ENCODE measurements around the gene COL13A1. TPM values are rescaled to one million over a fixed set of nuclear protein-coding genes. Genes with fewer than 3 reads are reported as not detected.

The COL13A1 gene
- total and polyA plus RNA-seq, 2 donors (not counting 1 experiment from before 2014, with no cell fraction given), result 5.7 to 7.4 TPM

DNA sequence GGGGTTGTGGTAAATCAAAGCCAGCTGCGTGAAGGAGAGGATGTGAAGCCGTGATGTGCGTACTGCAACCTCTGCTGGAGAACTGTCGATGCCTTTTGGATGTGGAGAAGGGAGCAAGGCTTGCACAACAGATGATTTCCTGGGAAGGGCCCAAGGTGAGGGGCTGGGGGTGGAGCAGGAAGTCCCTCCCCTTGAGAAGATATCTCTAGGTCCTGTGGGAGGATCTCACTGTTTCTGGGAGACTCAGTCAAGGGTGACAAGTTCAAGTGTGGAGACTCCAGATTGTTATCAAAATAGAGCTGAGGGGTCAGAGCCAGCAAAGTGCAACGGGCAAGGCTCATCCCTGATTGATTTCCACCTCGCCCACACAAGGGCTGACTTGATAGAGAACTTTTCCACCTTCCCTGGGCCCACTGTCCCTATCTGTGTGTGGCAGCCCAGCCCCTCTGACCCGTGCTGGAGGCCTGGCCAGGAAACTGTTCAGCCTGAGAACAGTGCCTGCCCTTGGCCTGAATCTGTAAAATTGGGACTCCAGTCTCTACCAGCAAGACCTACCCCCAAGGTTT lies 55.0 kb downstream of the COL13A1 start:
- DNase-seq (ENCODE audit: low read depth in 2 of 2), result no peak
- Histone ChIP-seq H2AFZ (ENCODE audit: low read length) (no peak overlapping the region), H3K9me3 (ENCODE audit: control insufficient read depth, insufficient read depth, low read depth, low read length) (no peaks in the 10 kb centered on the region), H3K27me3 (ENCODE audit: control insufficient read depth, insufficient read depth, low read length) (no peaks in the 10 kb centered on the region), H3K9ac (ENCODE audit: insufficient read depth, low read length) (no peak overlapping the region), H3K4me3 (replicated peaks in 1 of 4; ENCODE audit: control extremely low read depth in 1 of 4, insufficient read depth in 1 of 4, low read depth in 3 of 4, low read length in 4 of 4) (no peak overlapping the region), H3K36me3 (ENCODE audit: control insufficient read depth, insufficient read depth, low read length) (no peaks in the 10 kb centered on the region), H4K20me1 (ENCODE audit: control insufficient read depth, extremely low read depth, insufficient read depth, low read length) (no peaks in the 10 kb centered on the region), H3K27ac (ENCODE audit: insufficient read depth, low read length) (no peak overlapping the region), H3K4me1 (ENCODE audit: control insufficient read depth, extremely low read depth, insufficient read depth, low read length) (peaks cover 13% of the 10 kb centered on the region), H3K79me2 (ENCODE audit: control insufficient read depth, insufficient read depth, low read length) (no peaks in the 10 kb centered on the region), H3K4me2 (ENCODE audit: extremely low read depth, insufficient read depth, low read length) (no peak overlapping the region)
- TF ChIP-seq EZH2 (IDR thresholded peaks at IDR 0.05; ENCODE audit: low read length, missing control alignments), result no peak
- no peak for TF ChIP-seq CTCF (conservative IDR thresholded peaks at IDR 0.05 in 1 of 2, IDR thresholded peaks at IDR 0.05 in 1 of 2; ENCODE audit: low read depth in 1 of 2, low read length in 2 of 2)

- H3K27ac ChIP-seq (ENCODE audit: insufficient read depth, low read length), result no peak overlapping the region
- TF ChIP-seq CTCF (conservative IDR thresholded peaks at IDR 0.05 in 1 of 2, IDR thresholded peaks at IDR 0.05 in 1 of 2; ENCODE audit: low read depth in 1 of 2, low read length in 2 of 2) (no peak), EZH2 (IDR thresholded peaks at IDR 0.05; ENCODE audit: low read length, missing control alignments) (no peak)
Measured at GRCh38 chr10:69858201-69858600, 56.5 kb downstream of the COL13A1 start.

DNA sequence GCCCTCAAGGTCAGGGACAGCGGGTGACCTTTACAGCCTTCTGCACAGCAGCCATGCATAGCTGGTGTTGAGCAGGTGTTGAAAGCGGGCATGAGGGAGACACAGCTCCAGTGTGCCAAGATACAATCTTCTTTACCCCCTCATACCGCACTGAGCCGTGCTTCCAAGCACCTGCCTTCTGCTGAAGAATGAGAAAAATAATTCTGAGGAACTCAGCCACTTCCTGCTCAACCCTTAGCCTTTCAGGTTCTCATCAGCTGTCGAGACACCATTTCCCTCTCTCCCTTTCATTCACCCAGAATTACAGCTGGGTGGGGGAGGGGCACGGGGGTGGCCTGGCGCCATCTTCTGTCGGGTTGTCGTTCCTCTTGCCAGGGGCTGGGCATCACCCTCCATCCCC lies 58.6 kb downstream of the COL13A1 start:
- Histone ChIP-seq H3K9me3 (ENCODE audit: control insufficient read depth, insufficient read depth, low read depth, low read length) (no peaks in the 10 kb centered on the region), H3K4me3 (replicated peaks in 1 of 4; ENCODE audit: control extremely low read depth in 1 of 4, insufficient read depth in 1 of 4, low read depth in 3 of 4, low read length in 4 of 4) (no peak overlapping the region), H4K20me1 (ENCODE audit: control insufficient read depth, extremely low read depth, insufficient read depth, low read length) (no peaks in the 10 kb centered on the region), H3K4me2 (ENCODE audit: extremely low read depth, insufficient read depth, low read length) (no peak overlapping the region), H3K36me3 (ENCODE audit: control insufficient read depth, insufficient read depth, low read length) (no peaks in the 10 kb centered on the region), H3K9ac (ENCODE audit: insufficient read depth, low read length) (no peak overlapping the region), H3K27me3 (ENCODE audit: control insufficient read depth, insufficient read depth, low read length) (no peaks in the 10 kb centered on the region), H2AFZ (ENCODE audit: low read length) (no peak overlapping the region), H3K4me1 (ENCODE audit: control insufficient read depth, extremely low read depth, insufficient read depth, low read length) (peaks cover 32% of the 10 kb centered on the region), H3K79me2 (ENCODE audit: control insufficient read depth, insufficient read depth, low read length) (no peaks in the 10 kb centered on the region), H3K27ac (ENCODE audit: insufficient read depth, low read length) (no peak overlapping the region)
- no peak for DNase-seq (ENCODE audit: low read depth in 2 of 2)
- TF ChIP-seq CTCF (conservative IDR thresholded peaks at IDR 0.05 in 1 of 2, IDR thresholded peaks at IDR 0.05 in 1 of 2; ENCODE audit: low read depth in 1 of 2, low read length in 2 of 2) (no peak), EZH2 (IDR thresholded peaks at IDR 0.05; ENCODE audit: low read length, missing control alignments) (no peak)

More at GRCh38 chr10:69858201-69858600, 56.5 kb downstream of the COL13A1 start:
- no peaks in the 10 kb centered on the region for H3K27me3 ChIP-seq (ENCODE audit: control insufficient read depth, insufficient read depth, low read length)
- H3K4me2 ChIP-seq (ENCODE audit: extremely low read depth, insufficient read depth, low read length), result no peak overlapping the region
- H3K9me3 ChIP-seq (ENCODE audit: control insufficient read depth, insufficient read depth, low read depth, low read length), result no peaks in the 10 kb centered on the region
- no peak for DNase-seq (ENCODE audit: low read depth in 2 of 2)
- H3K9ac ChIP-seq (ENCODE audit: insufficient read depth, low read length), result no peak overlapping the region
- peaks cover 21% of the 10 kb centered on the region for H3K4me1 ChIP-seq (ENCODE audit: control insufficient read depth, extremely low read depth, insufficient read depth, low read length)
- no peak overlapping the region for H2AFZ ChIP-seq (ENCODE audit: low read length)
- H3K4me3 ChIP-seq (replicated peaks in 1 of 4; ENCODE audit: control extremely low read depth in 1 of 4, insufficient read depth in 1 of 4, low read depth in 3 of 4, low read length in 4 of 4), result no peak overlapping the region
- no peaks in the 10 kb centered on the region for H3K36me3 ChIP-seq (ENCODE audit: control insufficient read depth, insufficient read depth, low read length)
- no peaks in the 10 kb centered on the region for H4K20me1 ChIP-seq (ENCODE audit: control insufficient read depth, extremely low read depth, insufficient read depth, low read length)
- H3K79me2 ChIP-seq (ENCODE audit: control insufficient read depth, insufficient read depth, low read length), result no peaks in the 10 kb centered on the region
